Activated effector memory CD4-positive, alpha-beta T cell treated with anti-CD3 and anti-CD28 coated beads, Interleukin-2, amount 50 U/mL, for 16 hours (primary cell): ENCODE data around the gene PRDX6.
"Not testable (repeated sequence)": the region's sequence is repeated elsewhere in the genome, so short reads cannot be mapped to it uniquely, and the experiment has no call there.

ENCODE experiments used
- DNase-seq: peaks from one replicate; pipeline ENCODE4 v3.0.0-alpha.2; 2020

The PRDX6 gene

DNA sequence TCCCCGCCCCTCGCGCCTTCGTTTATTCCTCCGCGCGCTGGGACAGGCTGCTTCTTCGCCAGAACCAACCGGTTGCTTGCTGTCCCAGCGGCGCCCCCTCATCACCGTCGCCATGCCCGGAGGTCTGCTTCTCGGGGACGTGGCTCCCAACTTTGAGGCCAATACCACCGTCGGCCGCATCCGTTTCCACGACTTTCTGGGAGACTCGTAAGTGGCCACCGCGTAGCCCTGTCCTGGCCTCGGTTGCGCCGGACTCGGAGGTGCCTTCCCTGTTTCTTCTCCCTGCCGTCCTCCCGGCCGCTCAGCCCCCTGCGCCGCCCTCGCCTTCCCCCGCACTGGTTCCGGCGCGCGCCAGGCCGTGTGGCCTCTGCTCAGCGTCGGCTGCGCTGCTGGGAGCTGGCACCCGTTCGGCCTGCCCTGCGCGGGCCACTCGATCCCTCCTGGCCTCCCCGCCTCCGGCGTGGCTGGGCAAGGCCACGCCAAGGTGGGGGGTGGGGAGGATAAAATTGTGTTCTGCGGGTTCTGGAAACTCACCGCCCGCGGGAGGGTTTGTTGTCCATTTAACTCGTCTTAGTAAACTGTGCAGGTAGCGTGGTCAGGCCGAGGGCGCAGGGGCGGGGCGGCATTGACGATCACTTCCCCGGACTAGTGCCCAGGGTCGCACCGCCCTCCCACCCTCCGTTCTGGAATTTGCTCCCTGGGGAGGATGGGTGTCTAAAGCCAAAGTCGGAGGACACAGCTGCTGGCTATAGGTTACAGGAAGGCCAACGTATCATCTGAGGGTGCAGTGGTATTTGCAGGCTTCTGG, at the start of gene PRDX6:
PRDX6 (plus strand) TSS at position 50 of the 808 bp plus-strand sequence; CDS start at position 113, 63 bp downstream.
- DNase-seq: no peak

GRCh38 chr1:173429471-173430402, 47.4 kb upstream of the PRDX6 start:
- DNase-seq: peak; percentile 85

GRCh38 chr1:173430677-173431303, 46.3 kb upstream of the PRDX6 start:
- no peak for DNase-seq

- DNase-seq: peak; percentile 94
Measured at GRCh38 chr1:173431304-173432045, 45.7 kb upstream of the PRDX6 start.

- no peak for DNase-seq
Measured at GRCh38 chr1:173432331-173432730, 44.8 kb upstream of the PRDX6 start.

DNA sequence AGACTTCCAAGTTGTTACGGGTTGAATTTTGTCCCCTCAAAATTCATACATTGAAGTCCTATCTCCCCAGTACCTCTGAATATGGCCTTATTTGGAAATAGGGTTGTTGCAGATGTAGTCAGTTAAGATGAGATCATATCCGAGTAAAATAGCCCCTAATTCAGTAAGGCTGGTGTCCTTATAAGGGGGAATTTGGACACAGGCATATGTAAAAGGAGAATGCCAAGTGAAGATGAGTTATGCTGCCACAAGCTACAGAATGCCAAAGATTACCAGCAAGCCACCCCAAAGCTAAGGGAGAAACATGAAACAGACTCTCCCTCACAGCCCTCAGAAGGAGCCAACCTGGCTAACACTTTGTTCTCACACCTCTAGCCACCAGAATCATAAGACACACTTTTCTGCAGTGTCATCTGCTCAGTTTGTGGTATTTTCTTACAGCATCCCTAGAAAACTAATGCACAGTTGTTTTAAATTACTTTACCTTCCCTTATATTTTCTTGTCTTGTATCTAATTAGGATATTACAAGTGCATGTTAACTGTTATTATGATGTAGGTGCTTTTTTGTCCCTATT, 43.3 kb upstream of the PRDX6 start:
- no peak for DNase-seq

DNA sequence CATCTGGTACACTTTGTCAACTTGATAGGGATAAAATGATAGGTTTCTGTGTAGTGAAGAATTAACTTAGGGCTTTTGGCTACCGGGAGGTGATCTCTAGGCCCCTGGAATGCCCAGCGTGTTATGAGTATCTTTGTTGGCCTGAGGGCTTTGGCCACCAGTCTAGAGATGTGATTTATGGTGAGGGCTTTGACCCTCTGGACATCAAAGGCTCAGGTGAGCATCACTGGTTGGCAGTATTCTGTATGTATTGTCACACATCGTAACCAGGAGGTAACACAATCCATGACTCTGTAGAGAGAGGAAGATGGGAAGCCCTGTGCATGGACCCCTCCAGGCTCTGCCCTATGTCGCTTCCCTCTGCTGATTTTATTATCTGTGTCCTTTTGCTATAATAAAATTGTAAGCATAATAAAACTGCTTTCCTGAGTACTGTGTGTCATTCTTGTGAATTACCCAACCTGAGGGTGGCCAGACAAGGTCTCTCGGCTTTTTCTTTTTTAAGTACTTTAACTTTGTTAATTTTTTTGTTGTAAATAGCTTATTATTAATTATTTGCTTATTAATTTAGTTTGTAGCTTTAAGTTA, 40.2 kb upstream of the PRDX6 start:
- no peak for DNase-seq

DNA sequence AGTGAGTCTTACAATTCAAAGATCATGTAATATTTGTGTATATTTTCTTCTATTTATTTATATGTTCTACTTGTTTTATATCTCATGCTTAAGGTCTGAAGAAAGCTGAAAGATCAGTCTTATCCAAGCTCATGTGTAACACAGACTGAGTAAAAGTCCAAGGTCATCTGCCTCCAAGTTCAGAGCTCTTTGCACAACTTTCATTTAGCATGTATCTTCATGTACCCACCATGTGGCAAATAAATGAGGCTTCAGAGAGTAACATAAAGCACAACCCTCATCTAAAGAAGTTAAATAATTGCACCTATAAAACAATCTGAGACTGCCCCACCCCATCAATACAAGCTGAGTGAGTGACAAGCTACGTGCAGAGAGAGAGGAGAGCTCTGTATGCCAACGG, 38.5 kb upstream of the PRDX6 start:
- DNase-seq: no peak

- DNase-seq: no peak
Measured at GRCh38 chr1:173440430-173440829, 36.7 kb upstream of the PRDX6 start.

GRCh38 chr1:173444757-173445156, 32.4 kb upstream of the PRDX6 start:
- no peak for DNase-seq

DNA sequence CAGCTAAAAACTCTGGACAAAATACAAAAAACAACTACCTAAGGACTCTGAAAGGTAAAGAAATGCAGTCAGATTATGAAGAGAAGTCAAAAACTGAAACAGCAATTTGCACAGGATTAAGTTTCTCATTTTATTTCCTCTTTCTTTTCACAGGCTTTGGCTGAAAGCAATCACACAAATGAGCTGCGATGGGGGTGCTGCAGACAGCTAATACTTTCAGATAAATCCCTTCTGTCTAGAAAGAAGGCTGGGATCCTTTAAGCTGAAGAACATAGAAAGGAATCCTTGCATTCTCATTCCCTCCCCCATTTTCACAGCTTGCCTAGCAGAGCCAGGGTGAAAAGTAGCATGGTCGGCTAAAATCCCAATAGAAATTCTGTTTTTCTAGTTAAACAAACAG, 32.0 kb upstream of the PRDX6 start:
- no peak for DNase-seq

DNA sequence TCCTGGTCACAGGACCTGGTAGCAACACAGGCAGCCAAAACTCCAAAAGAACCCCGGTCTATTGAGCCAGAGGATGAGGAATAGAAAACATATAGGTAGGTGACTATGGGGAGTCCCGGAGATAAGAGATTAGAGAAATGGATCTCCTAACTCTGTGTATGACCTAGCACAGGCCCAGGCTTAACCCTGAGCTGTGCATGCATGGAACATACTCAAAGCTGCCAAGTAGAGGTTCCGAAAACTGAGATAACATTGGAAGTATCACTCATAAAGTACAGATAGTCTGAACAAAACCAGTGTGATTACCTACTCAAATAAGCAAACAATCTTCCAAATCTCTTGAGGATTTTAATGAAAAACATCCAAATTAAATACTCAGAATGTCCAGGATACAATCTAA, 31.5 kb upstream of the PRDX6 start:
- DNase-seq: no peak

GRCh38 chr1:173447224-173447623, 29.9 kb upstream of the PRDX6 start:
- DNase-seq: no peak

DNA sequence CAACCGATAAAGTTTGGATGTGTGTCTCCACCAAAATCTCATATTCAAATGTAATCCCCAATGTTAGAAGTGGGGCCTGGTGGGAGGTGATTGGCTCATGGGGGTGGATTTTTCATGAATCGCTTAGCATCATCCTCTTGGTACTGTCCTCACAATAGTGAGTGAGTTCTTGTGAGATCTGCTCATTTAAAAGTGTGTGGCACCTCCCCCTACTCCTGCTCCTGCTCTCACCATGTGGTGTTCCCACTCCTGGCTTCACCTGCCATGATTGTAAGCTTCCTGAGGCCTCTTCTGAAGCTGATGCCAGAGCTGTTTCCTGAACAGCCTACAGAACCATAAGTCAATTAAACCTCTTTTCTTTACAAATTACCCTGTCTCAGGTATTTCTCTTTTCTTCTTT, 28.2 kb upstream of the PRDX6 start:
- DNase-seq: no peak

GRCh38 chr1:173451981-173452380, 25.2 kb upstream of the PRDX6 start:
- no peak for DNase-seq

DNA sequence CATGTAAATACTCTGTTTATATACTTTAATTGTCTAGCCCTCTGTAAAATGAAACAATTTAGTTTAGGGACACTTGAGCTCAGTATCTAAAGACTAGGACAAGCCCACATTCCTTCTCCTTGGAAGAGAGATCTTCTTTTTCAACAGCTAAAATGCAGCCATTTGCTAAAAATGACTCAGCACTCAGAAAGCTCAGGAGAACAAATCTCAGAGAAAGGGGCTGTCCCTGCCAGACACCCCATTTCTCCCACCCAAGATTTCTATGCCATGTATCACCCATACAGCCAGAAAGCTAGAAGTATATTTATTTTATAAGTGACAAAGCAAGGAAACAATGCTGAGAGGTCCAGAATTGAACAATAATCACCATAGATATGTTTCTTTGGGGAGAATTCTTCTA, 23.2 kb upstream of the PRDX6 start:
- no peak for DNase-seq

- DNase-seq: no peak
Measured at GRCh38 chr1:173454966-173455524, 22.1 kb upstream of the PRDX6 start.

DNA sequence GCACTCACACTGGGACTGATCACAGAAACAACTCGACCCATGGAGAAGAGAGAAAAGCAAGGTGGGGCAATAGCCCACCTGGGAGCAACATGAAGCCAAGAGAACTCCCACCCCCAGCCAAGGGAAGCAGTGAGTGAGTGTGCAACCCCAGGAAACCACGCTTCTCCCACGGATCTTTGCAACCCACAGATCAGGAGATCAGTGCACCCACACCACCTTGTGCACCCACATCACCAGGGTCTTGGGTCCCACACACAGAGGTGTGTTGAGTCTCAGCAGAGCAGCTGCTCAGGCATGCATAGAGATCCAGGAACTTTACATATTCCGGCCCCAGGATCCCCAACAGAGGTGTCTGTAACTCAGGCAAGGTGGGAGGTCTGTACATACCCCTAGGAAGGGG, 17.2 kb upstream of the PRDX6 start:
- DNase-seq: no peak

GRCh38 chr1:173462666-173463065, 14.5 kb upstream of the PRDX6 start:
- DNase-seq: not testable (repeated sequence)

DNA sequence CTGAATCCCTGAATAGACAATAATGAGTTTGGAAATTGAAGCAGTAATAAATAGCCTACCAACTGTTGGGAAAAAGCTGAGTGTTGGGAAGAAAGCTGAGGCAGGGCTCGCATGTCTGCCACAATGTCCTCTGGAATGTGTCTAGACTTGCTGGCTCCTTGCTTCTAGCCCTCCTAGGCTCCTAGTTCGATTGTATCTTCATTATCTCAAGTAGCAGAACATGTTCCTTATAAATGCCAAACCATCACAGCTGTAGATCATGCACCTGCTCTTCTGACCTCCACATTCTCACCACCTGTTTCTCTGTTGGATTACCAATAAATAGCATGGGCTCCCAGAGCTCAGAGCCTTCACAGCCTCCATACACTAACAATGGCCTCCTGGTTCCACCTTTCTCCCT, 12.9 kb upstream of the PRDX6 start:
- DNase-seq: not testable (repeated sequence)

DNA sequence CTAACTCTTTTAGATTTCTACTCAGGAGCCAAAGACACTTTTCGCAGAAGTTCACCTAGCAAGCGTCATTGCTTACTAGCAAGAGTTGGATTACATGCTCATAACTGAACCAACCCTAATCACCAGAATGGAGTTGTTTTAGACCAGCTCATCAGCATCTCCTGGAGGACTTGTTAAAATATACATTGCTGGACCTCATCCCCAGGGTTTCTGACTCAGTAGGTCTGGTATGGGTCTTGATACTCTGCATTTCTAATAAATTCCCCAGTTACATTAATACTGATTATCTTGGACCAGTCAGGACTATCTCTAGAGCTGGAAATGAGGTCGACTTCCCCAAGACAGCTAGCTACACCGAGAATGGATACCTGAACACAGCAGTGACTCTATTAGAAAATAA, 9.7 kb upstream of the PRDX6 start:
- no peak for DNase-seq

GRCh38 chr1:173469656-173470055, 7.5 kb upstream of the PRDX6 start:
- DNase-seq: no peak
